DND-41 (cell line): ENCODE results near the gene CKAP4.

Experiments
- EZH2 ChIP-seq: IDR thresholded peaks from 3 replicates; pipeline ENCODE4 v1.6.1; 2012; ENCODE audit warnings: borderline replicate concordance, low read depth, mild to moderate bottlenecking, moderate library complexity, low read length, inconsistent platforms; ENCODE audit not compliant: severe bottlenecking
- TF ChIP-seq, protein P1 (sequence below): IDR thresholded peaks from 2 replicates; pipeline ENCODE4 v1.5.1; 2012; ENCODE audit warnings: borderline replicate concordance, low read length, moderate library complexity, mild to moderate bottlenecking; ENCODE audit not compliant: poor library complexity, severe bottlenecking; ENCODE audit errors: extremely low read depth

DNA sequence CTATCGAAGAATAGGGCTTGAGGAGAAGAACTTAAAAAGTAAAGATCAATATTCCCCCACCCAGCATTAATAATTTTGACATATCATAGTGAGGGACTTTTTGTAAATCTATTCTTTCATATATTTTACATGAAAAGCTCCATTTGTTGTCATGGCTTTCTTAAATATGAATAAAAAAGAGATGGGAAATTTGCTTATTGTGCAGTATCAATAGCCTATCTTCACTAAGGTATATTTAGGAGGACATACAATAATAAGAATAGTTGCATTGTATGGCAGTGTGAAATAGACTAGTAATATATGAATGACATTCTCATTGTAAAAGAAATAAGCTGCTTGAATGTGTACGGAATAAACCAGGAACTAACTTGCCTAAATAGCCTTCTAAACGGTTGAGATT is 49.3 kb upstream of the CKAP4 start:
- TF ChIP-seq, protein P1, sequence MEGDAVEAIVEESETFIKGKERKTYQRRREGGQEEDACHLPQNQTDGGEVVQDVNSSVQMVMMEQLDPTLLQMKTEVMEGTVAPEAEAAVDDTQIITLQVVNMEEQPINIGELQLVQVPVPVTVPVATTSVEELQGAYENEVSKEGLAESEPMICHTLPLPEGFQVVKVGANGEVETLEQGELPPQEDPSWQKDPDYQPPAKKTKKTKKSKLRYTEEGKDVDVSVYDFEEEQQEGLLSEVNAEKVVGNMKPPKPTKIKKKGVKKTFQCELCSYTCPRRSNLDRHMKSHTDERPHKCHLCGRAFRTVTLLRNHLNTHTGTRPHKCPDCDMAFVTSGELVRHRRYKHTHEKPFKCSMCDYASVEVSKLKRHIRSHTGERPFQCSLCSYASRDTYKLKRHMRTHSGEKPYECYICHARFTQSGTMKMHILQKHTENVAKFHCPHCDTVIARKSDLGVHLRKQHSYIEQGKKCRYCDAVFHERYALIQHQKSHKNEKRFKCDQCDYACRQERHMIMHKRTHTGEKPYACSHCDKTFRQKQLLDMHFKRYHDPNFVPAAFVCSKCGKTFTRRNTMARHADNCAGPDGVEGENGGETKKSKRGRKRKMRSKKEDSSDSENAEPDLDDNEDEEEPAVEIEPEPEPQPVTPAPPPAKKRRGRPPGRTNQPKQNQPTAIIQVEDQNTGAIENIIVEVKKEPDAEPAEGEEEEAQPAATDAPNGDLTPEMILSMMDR, result no peak
- TF ChIP-seq EZH2, result no peak
